ENCODE data around the gene RPTN.

RPTN gene

GRCh38 chr1:152107031-152107983 lies 51.7 kb downstream of the RPTN start:
- TF ChIP-seq CTCF (IDR thresholded peaks at IDR 0.05; ENCODE audit: low read depth, low read length), result no peak
- no peak overlapping the region; the same call in 1 of the 2 replicates for H3K4me3 ChIP-seq (ENCODE audit: low read depth, low read length)

GRCh38 chr1:152104854-152105253 lies 54.2 kb downstream of the RPTN start:
- TF ChIP-seq CTCF (IDR thresholded peaks at IDR 0.05; ENCODE audit: low read depth, low read length), result no peak
- no peak overlapping the region for H3K4me3 ChIP-seq (ENCODE audit: low read depth, low read length)
